Measurements from ENCODE around the gene EHBP1.

The EHBP1 gene

DNA sequence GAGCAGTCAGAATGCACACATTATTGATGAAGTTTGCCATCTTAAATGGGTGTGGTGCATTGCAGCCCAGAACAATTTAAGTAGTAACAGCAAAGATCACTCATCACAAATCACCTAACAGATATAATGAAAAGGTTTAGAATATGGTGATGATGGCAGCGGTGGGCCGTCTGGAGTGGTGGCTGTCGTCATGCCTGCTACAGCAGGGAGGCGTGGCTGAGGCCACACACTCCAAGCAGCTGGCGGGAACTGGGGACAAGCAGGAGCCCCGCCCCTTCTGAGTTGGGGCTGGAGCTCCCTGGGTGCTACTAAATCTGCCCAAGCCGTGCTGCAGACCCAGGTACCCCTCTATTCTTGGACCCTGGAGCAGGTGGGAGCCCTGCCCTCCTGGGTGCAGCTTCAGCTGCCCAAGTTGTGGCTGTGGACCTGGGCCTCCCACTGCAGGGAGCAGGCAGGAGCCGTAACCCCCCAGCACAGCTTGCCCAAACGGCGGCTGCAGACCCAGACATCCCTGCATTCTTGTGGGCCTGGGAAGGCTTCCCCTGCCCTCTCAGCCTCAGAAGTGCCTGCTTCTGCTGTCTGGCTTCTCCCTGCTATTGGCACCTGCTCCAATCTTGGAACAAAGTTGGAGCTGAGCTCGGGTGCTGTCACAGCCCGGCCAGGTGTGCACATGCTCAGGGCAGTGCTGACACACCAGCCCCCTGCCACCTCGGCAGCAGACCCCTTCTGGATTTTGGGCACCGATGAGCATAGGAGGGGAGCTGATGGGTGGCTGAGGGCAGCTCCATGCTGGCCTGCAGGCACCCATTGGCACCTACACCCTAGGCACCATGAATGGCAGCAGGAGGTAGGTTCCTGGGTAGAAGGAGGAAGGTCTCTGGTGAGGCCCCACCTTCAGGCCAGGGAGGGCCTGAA is 149.3 kb downstream of the EHBP1 start:
- no peak overlapping the region for H3K4ac ChIP-seq (ENCODE audit: low read depth, low read length)
- no peak overlapping the region for H3K4me3 ChIP-seq (ENCODE audit: low read depth, low read length)
- H2BK12ac ChIP-seq (ENCODE audit: low read length), result no peak overlapping the region
- no peak overlapping the region for H4K12ac ChIP-seq (ENCODE audit: low read depth, low read length)
- no peaks in the 10 kb centered on the region for H3K79me1 ChIP-seq (ENCODE audit: low read length)
- H3K79me2 ChIP-seq (ENCODE audit: control insufficient read depth, insufficient read depth, low read length, poor library complexity), result no peaks in the 10 kb centered on the region
- H4K8ac ChIP-seq (ENCODE audit: low read depth, low read length), result no peak overlapping the region
- H4K91ac ChIP-seq (ENCODE audit: low read depth, low read length), result no peak overlapping the region
- peaks cover 19 to 27% of the 10 kb centered on the region in 2 experiments for H3K36me3 ChIP-seq (ENCODE audit: control insufficient read depth in 1 of 2, insufficient read depth in 2 of 2, low read length in 2 of 2)
- no peak overlapping the region for H3K18ac ChIP-seq (ENCODE audit: low read length)
- no peak overlapping the region for H3K14ac ChIP-seq (ENCODE audit: low read length)
- no peak overlapping the region for H3K4me2 ChIP-seq (ENCODE audit: low read length)
- no peaks in the 10 kb centered on the region for H3K4me1 ChIP-seq (ENCODE audit: control insufficient read depth in 1 of 2, insufficient read depth in 2 of 2, low read length in 2 of 2)
- no peak overlapping the region for H3K23ac ChIP-seq (ENCODE audit: low read length)
- WGBS (ENCODE audit: extremely low coverage, insufficient coverage, insufficient read length), result no CpG with 5 or more reads among the region's 14 CpGs
- no peak overlapping the region for H2AK5ac ChIP-seq (ENCODE audit: low read length)
- H2BK5ac ChIP-seq (ENCODE audit: low read depth, low read length, poor library complexity), result no peak overlapping the region
- H3K27me3 ChIP-seq (ENCODE audit: insufficient read depth, low read length), result no peaks in the 10 kb centered on the region
- H3K9me3 ChIP-seq (ENCODE audit: insufficient read depth, low read depth, low read length), result peaks cover 6% of the 10 kb centered on the region
- no peak overlapping the region for H2BK120ac ChIP-seq (ENCODE audit: insufficient read depth, low read length, poor library complexity)
- no peak overlapping the region for H2AFZ ChIP-seq (ENCODE audit: insufficient read depth, low read length, poor library complexity)
- H3K9ac ChIP-seq (ENCODE audit: low read length), result no peak overlapping the region
- DNase-seq, result no peak
- H3K27ac ChIP-seq (ENCODE audit: low read depth, low read length), result no peak overlapping the region

GRCh38 chr2:62856228-62857040 is 150.9 kb downstream of the EHBP1 start:
- Histone ChIP-seq H3K27me3 (ENCODE audit: insufficient read depth, low read length) (no peaks in the 10 kb centered on the region), H2AFZ (ENCODE audit: insufficient read depth, low read length, poor library complexity) (no peak overlapping the region), H3K36me3 (ENCODE audit: control insufficient read depth in 1 of 2, insufficient read depth in 2 of 2, low read length in 2 of 2) (peaks cover 24 to 29% of the 10 kb centered on the region in 2 experiments), H3K18ac (ENCODE audit: low read length) (no peak overlapping the region), H3K4ac (ENCODE audit: low read depth, low read length) (no peak overlapping the region), H3K4me3 (ENCODE audit: low read depth, low read length) (no peak overlapping the region), H3K79me2 (ENCODE audit: control insufficient read depth, insufficient read depth, low read length, poor library complexity) (no peaks in the 10 kb centered on the region), H3K23ac (ENCODE audit: low read length) (peak overlapping the region; percentile 25), H3K9me3 (ENCODE audit: insufficient read depth, low read depth, low read length) (peaks cover 6% of the 10 kb centered on the region), H2BK120ac (ENCODE audit: insufficient read depth, low read length, poor library complexity) (no peak overlapping the region), H4K12ac (ENCODE audit: low read depth, low read length) (no peak overlapping the region), H3K79me1 (ENCODE audit: low read length) (no peaks in the 10 kb centered on the region), H3K14ac (ENCODE audit: low read length) (no peak overlapping the region), H2BK12ac (ENCODE audit: low read length) (no peak overlapping the region), H2AK5ac (ENCODE audit: low read length) (no peak overlapping the region), H4K8ac (ENCODE audit: low read depth, low read length) (no peak overlapping the region), H2BK5ac (ENCODE audit: low read depth, low read length, poor library complexity) (no peak overlapping the region), H4K91ac (ENCODE audit: low read depth, low read length) (no peak overlapping the region), H3K4me1 (ENCODE audit: control insufficient read depth in 1 of 2, insufficient read depth in 2 of 2, low read length in 2 of 2) (no peaks in the 10 kb centered on the region), H3K9ac (ENCODE audit: low read length) (peak overlapping the region; percentile 12), H3K4me2 (ENCODE audit: low read length) (no peak overlapping the region), H3K27ac (ENCODE audit: low read depth, low read length) (no peak overlapping the region)
- WGBS (ENCODE audit: extremely low coverage, insufficient coverage, insufficient read length), result no CpG with 5 or more reads among the region's 6 CpGs
- DNase-seq, result no peak

- no peak overlapping the region for H2AFZ ChIP-seq (ENCODE audit: insufficient read depth, low read length, poor library complexity)
- H3K27ac ChIP-seq (ENCODE audit: low read depth, low read length), result no peak overlapping the region
- no peak overlapping the region for H3K4me3 ChIP-seq (ENCODE audit: low read depth, low read length)
- H4K12ac ChIP-seq (ENCODE audit: low read depth, low read length), result no peak overlapping the region
- H3K4ac ChIP-seq (ENCODE audit: low read depth, low read length), result no peak overlapping the region
- peaks cover 6% of the 10 kb centered on the region for H3K9me3 ChIP-seq (ENCODE audit: insufficient read depth, low read depth, low read length)
- no peak for DNase-seq
- H3K23ac ChIP-seq (ENCODE audit: low read length), result no peak overlapping the region
- H3K14ac ChIP-seq (ENCODE audit: low read length), result no peak overlapping the region
- no peak overlapping the region for H4K8ac ChIP-seq (ENCODE audit: low read depth, low read length)
- H3K4me1 ChIP-seq (ENCODE audit: control insufficient read depth in 1 of 2, insufficient read depth in 2 of 2, low read length in 2 of 2), result no peaks in the 10 kb centered on the region
- H3K4me2 ChIP-seq (ENCODE audit: low read length), result no peak overlapping the region
- H3K27me3 ChIP-seq (ENCODE audit: insufficient read depth, low read length), result no peaks in the 10 kb centered on the region
- no peaks in the 10 kb centered on the region for H3K79me2 ChIP-seq (ENCODE audit: control insufficient read depth, insufficient read depth, low read length, poor library complexity)
- H2BK12ac ChIP-seq (ENCODE audit: low read length), result no peak overlapping the region
- no peak overlapping the region for H3K9ac ChIP-seq (ENCODE audit: low read length)
- H3K18ac ChIP-seq (ENCODE audit: low read length), result no peak overlapping the region
- no peak overlapping the region for H2AK5ac ChIP-seq (ENCODE audit: low read length)
- no CpG with 5 or more reads among the region's 6 CpGs for whole genome bisulfite sequencing (ENCODE audit: extremely low coverage, insufficient coverage, insufficient read length)
- no peak overlapping the region for H2BK120ac ChIP-seq (ENCODE audit: insufficient read depth, low read length, poor library complexity)
- H2BK5ac ChIP-seq (ENCODE audit: low read depth, low read length, poor library complexity), result no peak overlapping the region
- H3K79me1 ChIP-seq (ENCODE audit: low read length), result no peaks in the 10 kb centered on the region
- no peak overlapping the region for H4K91ac ChIP-seq (ENCODE audit: low read depth, low read length)
- peaks cover 25 to 29% of the 10 kb centered on the region in 2 experiments for H3K36me3 ChIP-seq (ENCODE audit: control insufficient read depth in 1 of 2, insufficient read depth in 2 of 2, low read length in 2 of 2)
These were observed 151.8 kb downstream of the EHBP1 start for GRCh38 chr2:62857139-62857931.

DNA sequence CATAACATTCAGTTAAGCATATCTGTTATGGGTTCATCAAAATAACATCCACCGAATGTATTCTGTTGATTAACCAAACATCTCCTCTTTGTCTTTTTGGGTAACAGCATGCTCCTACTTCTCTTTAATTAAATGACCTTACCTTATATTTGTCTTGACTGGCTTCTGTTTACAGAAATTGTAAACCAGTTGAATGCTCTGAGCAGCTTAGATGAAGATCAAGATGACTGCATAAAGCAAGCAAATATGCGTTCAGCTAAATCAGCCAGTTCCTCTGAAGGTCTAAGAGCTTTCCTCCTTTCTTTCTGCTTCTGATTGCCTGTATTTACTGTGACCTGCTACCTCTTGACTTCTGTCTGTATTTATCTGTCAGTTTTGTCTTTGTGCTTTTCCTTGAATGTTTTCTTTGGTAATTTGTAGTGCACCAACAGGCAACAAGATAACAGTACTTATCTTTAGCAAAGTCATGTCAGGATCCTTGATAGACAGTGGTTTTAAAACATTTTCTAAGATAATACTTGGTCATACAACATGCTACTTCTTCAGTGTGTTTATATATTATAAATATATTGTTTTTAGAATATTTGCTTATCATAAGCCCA is 152.8 kb downstream of the EHBP1 start:
- H3K9ac ChIP-seq (ENCODE audit: low read length), result no peak overlapping the region
- no peak overlapping the region for H3K18ac ChIP-seq (ENCODE audit: low read length)
- H2AK5ac ChIP-seq (ENCODE audit: low read length), result no peak overlapping the region
- H3K9me3 ChIP-seq (ENCODE audit: insufficient read depth, low read depth, low read length), result peaks cover 6% of the 10 kb centered on the region
- H2BK120ac ChIP-seq (ENCODE audit: insufficient read depth, low read length, poor library complexity), result no peak overlapping the region
- no peaks in the 10 kb centered on the region for H3K79me1 ChIP-seq (ENCODE audit: low read length)
- H3K27me3 ChIP-seq (ENCODE audit: insufficient read depth, low read length), result no peaks in the 10 kb centered on the region
- no peak overlapping the region for H2BK12ac ChIP-seq (ENCODE audit: low read length)
- H3K4me3 ChIP-seq (ENCODE audit: low read depth, low read length), result no peak overlapping the region
- no peak overlapping the region for H4K91ac ChIP-seq (ENCODE audit: low read depth, low read length)
- no peak for DNase-seq
- H2BK5ac ChIP-seq (ENCODE audit: low read depth, low read length, poor library complexity), result no peak overlapping the region
- H4K12ac ChIP-seq (ENCODE audit: low read depth, low read length), result no peak overlapping the region
- no peak overlapping the region for H3K4ac ChIP-seq (ENCODE audit: low read depth, low read length)
- no peak overlapping the region for H3K23ac ChIP-seq (ENCODE audit: low read length)
- no peak overlapping the region for H2AFZ ChIP-seq (ENCODE audit: insufficient read depth, low read length, poor library complexity)
- no peaks in the 10 kb centered on the region for H3K4me1 ChIP-seq (ENCODE audit: control insufficient read depth in 1 of 2, insufficient read depth in 2 of 2, low read length in 2 of 2)
- H3K79me2 ChIP-seq (ENCODE audit: control insufficient read depth, insufficient read depth, low read length, poor library complexity), result no peaks in the 10 kb centered on the region
- H4K8ac ChIP-seq (ENCODE audit: low read depth, low read length), result no peak overlapping the region
- no peak overlapping the region for H3K4me2 ChIP-seq (ENCODE audit: low read length)
- H3K36me3 ChIP-seq (ENCODE audit: control insufficient read depth in 1 of 2, insufficient read depth in 2 of 2, low read length in 2 of 2), result peaks cover 28 to 32% of the 10 kb centered on the region in 2 experiments
- no peak overlapping the region for H3K27ac ChIP-seq (ENCODE audit: low read depth, low read length)
- WGBS (ENCODE audit: extremely low coverage, insufficient coverage, insufficient read length), result no CpG with 5 or more reads among the region's 2 CpGs
- no peak overlapping the region for H3K14ac ChIP-seq (ENCODE audit: low read length)
